ENCODE results near the gene OR10G3.

Gene OR10G3

GRCh38 chr14:21543963-21544362, 35.9 kb downstream of the OR10G3 start:
- TF ChIP-seq CTCF (IDR thresholded peaks at IDR 0.05; ENCODE audit: insufficient read depth, missing control alignments) = no peak
- no peak for DNase-seq (ENCODE audit: insufficient read length, low spot score)
- no peak for FAIRE-seq

GRCh38 chr14:21543521-21543960, 36.3 kb downstream of the OR10G3 start:
- no peak for DNase-seq (ENCODE audit: insufficient read length, low spot score)
- no peak for FAIRE-seq
- TF ChIP-seq CTCF (IDR thresholded peaks at IDR 0.05; ENCODE audit: insufficient read depth, missing control alignments) = no peak

GRCh38 chr14:21541413-21542074, 38.3 kb downstream of the OR10G3 start:
- no peak for FAIRE-seq
- DNase-seq (ENCODE audit: insufficient read length, low spot score) = no peak
- TF ChIP-seq CTCF (IDR thresholded peaks at IDR 0.05; ENCODE audit: insufficient read depth, missing control alignments) = no peak

GRCh38 chr14:21539189-21539940, 40.5 kb downstream of the OR10G3 start:
- TF ChIP-seq CTCF (IDR thresholded peaks at IDR 0.05; ENCODE audit: insufficient read depth, missing control alignments) = no peak
- DNase-seq (ENCODE audit: insufficient read length, low spot score) (no peak), FAIRE-seq (no peak)

- no peak for TF ChIP-seq CTCF (IDR thresholded peaks at IDR 0.05; ENCODE audit: insufficient read depth, missing control alignments)
- DNase-seq (ENCODE audit: insufficient read length, low spot score) = no peak
- no peak for FAIRE-seq
These were observed 42.8 kb downstream of the OR10G3 start for GRCh38 chr14:21537090-21537424.

- FAIRE-seq = no peak
- TF ChIP-seq CTCF (IDR thresholded peaks at IDR 0.05; ENCODE audit: insufficient read depth, missing control alignments) = no peak
- no peak for DNase-seq (ENCODE audit: insufficient read length, low spot score)
These were observed 43.3 kb downstream of the OR10G3 start for GRCh38 chr14:21536418-21537089.
